GM12874 (cell line): ENCODE data around the gene CYP4X1.

Experiments
- CTCF ChIP-seq: IDR thresholded peaks from 2 replicates; pipeline ENCODE4 v1.5.1; 2011; ENCODE audit warnings: low read depth, mild to moderate bottlenecking, control low read depth, low read length, moderate library complexity; ENCODE audit not compliant: insufficient read depth

CYP4X1 gene

DNA sequence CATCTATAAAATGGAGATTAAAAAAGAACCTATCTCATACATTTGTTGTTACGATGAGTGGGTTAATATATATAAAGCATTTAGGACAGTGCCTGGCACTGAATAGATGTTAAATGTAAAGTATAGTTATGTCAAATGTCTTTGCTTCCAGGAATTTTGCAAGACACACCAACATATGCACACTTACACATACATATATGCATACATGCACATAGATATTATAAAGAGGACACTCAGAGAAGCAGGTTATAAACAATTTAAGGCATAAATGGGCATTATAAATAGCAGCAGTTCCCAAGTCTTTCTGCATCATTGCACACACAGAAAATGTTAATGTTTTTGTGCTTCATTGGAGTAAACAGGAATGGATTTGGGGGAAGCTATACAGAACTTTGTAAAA is 13.3 kb downstream of the CYP4X1 start:
- TF ChIP-seq CTCF = no peak

DNA sequence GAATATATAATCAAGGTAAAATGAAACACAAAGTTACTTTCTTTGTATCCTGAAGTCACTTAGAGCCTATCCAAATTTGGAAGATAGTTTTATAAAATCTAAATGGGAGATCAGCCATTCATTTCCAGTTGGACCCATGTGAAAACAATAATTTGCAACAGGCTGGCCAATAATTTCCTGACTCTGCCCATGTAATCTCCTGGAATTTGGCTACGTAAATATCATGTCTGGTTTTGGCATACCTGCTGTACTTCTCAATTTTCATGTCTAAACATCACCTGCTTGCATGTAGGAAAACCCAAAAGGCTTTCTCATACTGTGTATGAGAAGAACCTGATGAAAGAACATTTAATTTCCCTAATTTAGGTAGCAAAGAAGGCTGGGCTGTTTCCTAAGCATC is 35.9 kb downstream of the CYP4X1 start:
- TF ChIP-seq CTCF = no peak

- TF ChIP-seq CTCF = no peak
Observed at GRCh38 chr1:47067097-47067594, 43.7 kb downstream of the CYP4X1 start, which contains the start of gene CYP4Z1. Gene CYP4Z1 (plus strand): TSS chr1:47067231. CDS start chr1:47067491, 260 bp downstream.

DNA sequence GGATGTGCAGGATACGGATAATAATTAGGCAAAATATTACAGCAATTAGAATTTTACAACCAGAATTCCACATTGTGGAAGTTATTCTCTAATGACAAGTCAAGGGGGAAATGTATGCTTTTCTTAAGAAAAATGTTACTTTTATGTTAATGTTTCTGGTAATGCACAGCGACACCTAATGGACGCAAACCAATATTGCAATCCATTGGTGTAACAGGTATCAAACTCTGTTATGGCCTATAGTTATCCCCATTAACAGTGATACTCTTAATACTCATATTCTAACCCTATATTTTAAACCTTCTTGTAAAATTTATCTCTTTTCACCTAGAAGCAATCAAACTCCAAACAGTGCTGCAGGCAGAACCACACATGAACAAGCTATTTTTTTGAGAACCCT is 65.9 kb downstream of the CYP4X1 start:
- peak; percentile 24; the same call in 1 of the 2 replicates for TF ChIP-seq CTCF
